ENCODE data around the gene ZNF366.

Gene ZNF366

GRCh38 chr5:72541501-72542225, 34.5 kb upstream of the ZNF366 start:
- no peak overlapping the region for H3K4me3 ChIP-seq (ENCODE audit: low read depth, low read length)
- H3K36me3 ChIP-seq (ENCODE audit: control insufficient read depth in 2 of 2, insufficient read depth in 1 of 2, low read length in 2 of 2), result no peaks in the 10 kb centered on the region
- ChIA-PET CTCF (no interaction called here), POLR2A (no interaction called here)
- TF ChIP-seq FEZF1 (tag by site-specific recombination; IDR thresholded peaks at IDR 0.05) (peak; percentile 56; the same call in 1 of the 2 replicates), ZNF621 (tag by site-specific recombination; IDR thresholded peaks at IDR 0.05) (no peak)
- no peak overlapping the region for H3K27ac ChIP-seq (ENCODE audit: extremely low read depth, low read depth, low read length)
- H3K4me1 ChIP-seq (ENCODE audit: control insufficient read depth, insufficient read depth, low read length), result no peaks in the 10 kb centered on the region
- H3K9me3 ChIP-seq (ENCODE audit: control insufficient read depth, insufficient read depth, low read depth, low read length), result no peaks in the 10 kb centered on the region

- ChIA-PET CTCF (no interaction called here), POLR2A (no interaction called here)
- no peak overlapping the region for H3K4me3 ChIP-seq (ENCODE audit: low read depth, low read length)
- H3K36me3 ChIP-seq (ENCODE audit: control insufficient read depth in 2 of 2, insufficient read depth in 1 of 2, low read length in 2 of 2), result no peaks in the 10 kb centered on the region
- no peak overlapping the region for H3K27ac ChIP-seq (ENCODE audit: extremely low read depth, low read depth, low read length)
- TF ChIP-seq ZNF776 (tag by site-specific recombination; IDR thresholded peaks at IDR 0.05; ENCODE audit: borderline replicate concordance), result no peak
- TF ChIP-seq ZNF214 (tag by site-specific recombination; IDR thresholded peaks at IDR 0.05; ENCODE audit: borderline replicate concordance), result no peak
- TF ChIP-seq ZFP3 (tag by site-specific recombination; IDR thresholded peaks at IDR 0.05; ENCODE audit: low read depth), result no peak
- 0 out of 2 replicates have a peak, but pooled peaks have one; percentile 11 for TF ChIP-seq EGR2 (tag by site-specific recombination; IDR thresholded peaks at IDR 0.05; ENCODE audit: low read depth)
- TF ChIP-seq ZFHX2 (tag by site-specific recombination; conservative IDR thresholded peaks at IDR 0.05), result peak; percentile 36
- TF ChIP-seq ZXDB (tag by site-specific recombination; IDR thresholded peaks at IDR 0.05), result no peak
- H3K4me1 ChIP-seq (ENCODE audit: control insufficient read depth, insufficient read depth, low read length), result no peaks in the 10 kb centered on the region
- no peaks in the 10 kb centered on the region for H3K9me3 ChIP-seq (ENCODE audit: control insufficient read depth, insufficient read depth, low read depth, low read length)
These were observed 33.7 kb upstream of the ZNF366 start for GRCh38 chr5:72540759-72541438.

- ChIA-PET CTCF (no interaction called here), POLR2A (no interaction called here)
- H3K4me3 ChIP-seq (ENCODE audit: low read depth, low read length), result no peak overlapping the region
- TF ChIP-seq KLF8 (tag by site-specific recombination; IDR thresholded peaks at IDR 0.05), result no peak
- TF ChIP-seq ZNF558 (tag by site-specific recombination; IDR thresholded peaks at IDR 0.05), result no peak
- no peak for TF ChIP-seq ZNF114 (tag by site-specific recombination; IDR thresholded peaks at IDR 0.05)
- no peak for TF ChIP-seq ZNF501 (tag by site-specific recombination; IDR thresholded peaks at IDR 0.05)
- TF ChIP-seq GFI1B (tag by site-specific recombination; IDR thresholded peaks at IDR 0.05), result no peak
- no peak for TF ChIP-seq ZNF629 (tag by site-specific recombination; IDR thresholded peaks at IDR 0.05)
- H3K36me3 ChIP-seq (ENCODE audit: control insufficient read depth in 2 of 2, insufficient read depth in 1 of 2, low read length in 2 of 2), result no peaks in the 10 kb centered on the region
- no peaks in the 10 kb centered on the region for H3K9me3 ChIP-seq (ENCODE audit: control insufficient read depth, insufficient read depth, low read depth, low read length)
- no peaks in the 10 kb centered on the region for H3K4me1 ChIP-seq (ENCODE audit: control insufficient read depth, insufficient read depth, low read length)
- no peak overlapping the region for H3K27ac ChIP-seq (ENCODE audit: extremely low read depth, low read depth, low read length)
These were observed 32.5 kb upstream of the ZNF366 start for GRCh38 chr5:72539726-72540125.

- TF ChIP-seq ZNF692 (tag by site-specific recombination; IDR thresholded peaks at IDR 0.05), result no peak
- ChIA-PET CTCF (interaction anchor here (0.7 kb wide), 1 partner anchor 173 kb away, joined by 4 read pairs; no protein-coding TSS in a partner anchor), POLR2A (no interaction called here)
These were observed 31.8 kb upstream of the ZNF366 start for GRCh38 chr5:72539038-72539437.

More at GRCh38 chr5:72539038-72539437, 31.8 kb upstream of the ZNF366 start:
- H3K4me1 ChIP-seq (ENCODE audit: control insufficient read depth, insufficient read depth, low read length), result no peaks in the 10 kb centered on the region
- H3K36me3 ChIP-seq (ENCODE audit: control insufficient read depth in 2 of 2, insufficient read depth in 1 of 2, low read length in 2 of 2), result no peaks in the 10 kb centered on the region
- H3K4me3 ChIP-seq (ENCODE audit: low read depth, low read length), result no peak overlapping the region
- no peak overlapping the region for H3K27ac ChIP-seq (ENCODE audit: extremely low read depth, low read depth, low read length)
- no peaks in the 10 kb centered on the region for H3K9me3 ChIP-seq (ENCODE audit: control insufficient read depth, insufficient read depth, low read depth, low read length)
